UCSD-AML1 (cell line): ENCODE data around the gene FER1L5.
"Not testable (repeated sequence)": the region's sequence is repeated elsewhere in the genome, so short reads cannot be mapped to it uniquely, and the experiment has no call there.

Experiments
- DNase-seq: peaks from one replicate; lab custom pipeline; 2025; ENCODE audit not compliant: unreplicated experiment; lab: John Stamatoyannopoulos, UW

FER1L5 gene

DNA sequence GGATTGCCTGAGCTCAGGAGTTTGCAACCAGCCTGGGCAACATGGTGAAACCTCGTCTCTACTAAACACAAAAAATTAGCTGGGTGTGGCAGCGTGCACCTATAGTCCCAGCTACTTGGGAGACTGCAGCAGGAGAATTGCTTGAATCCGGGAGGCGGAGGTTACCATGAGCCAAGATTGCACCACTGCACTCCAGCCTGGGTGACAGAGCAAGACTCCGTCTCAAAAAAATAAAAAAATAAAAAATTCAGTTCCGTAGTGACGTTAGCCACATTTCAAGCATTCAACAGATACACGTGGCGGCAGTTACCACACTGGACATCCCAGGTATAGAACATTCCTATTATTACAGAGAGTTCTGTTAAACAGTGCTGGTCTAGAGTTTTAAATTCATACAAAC is 8.9 kb upstream of the FER1L5 start:
- DNase-seq: no peak

GRCh38 chr2:96636551-96637171 is 5.9 kb upstream of the FER1L5 start:
- DNase-seq: no peak

DNA sequence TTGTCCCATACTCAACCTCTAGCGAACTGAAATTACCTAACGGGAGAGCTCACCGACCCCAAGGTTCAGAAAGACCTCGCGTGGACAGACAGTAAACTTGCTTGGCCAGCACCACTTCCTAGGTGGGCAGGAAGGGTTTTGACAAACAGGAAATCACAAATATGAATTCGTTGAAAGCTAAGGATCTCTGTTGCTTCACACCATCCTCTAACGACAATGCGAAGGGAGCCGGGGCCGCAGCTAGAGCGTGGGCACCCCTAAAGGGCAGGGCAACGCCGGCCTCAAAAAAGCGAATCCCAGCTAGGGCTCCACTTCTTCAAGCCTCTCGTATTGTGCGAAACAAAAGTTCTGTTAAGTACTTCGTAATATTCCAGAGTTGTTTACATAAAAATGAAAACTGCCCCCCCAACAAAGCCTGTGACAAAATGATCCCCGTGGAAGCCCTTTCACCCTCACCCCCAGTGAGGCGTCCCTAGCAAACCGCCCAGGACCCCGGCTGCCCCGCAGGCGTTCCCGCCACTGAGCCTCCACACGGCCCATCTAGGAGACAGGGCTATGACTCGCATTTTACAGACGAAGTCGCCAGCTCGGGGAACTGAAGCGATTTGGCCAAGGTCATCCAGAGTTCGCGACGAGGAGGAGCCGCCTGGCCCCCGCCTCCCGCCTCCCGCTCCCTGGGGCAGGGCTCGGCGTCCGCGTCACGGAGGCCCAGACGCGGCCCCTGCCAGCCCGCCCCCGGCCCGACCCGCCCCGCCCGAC is 5.0 kb upstream of the FER1L5 start:
- peak; percentile 86 for DNase-seq

DNA sequence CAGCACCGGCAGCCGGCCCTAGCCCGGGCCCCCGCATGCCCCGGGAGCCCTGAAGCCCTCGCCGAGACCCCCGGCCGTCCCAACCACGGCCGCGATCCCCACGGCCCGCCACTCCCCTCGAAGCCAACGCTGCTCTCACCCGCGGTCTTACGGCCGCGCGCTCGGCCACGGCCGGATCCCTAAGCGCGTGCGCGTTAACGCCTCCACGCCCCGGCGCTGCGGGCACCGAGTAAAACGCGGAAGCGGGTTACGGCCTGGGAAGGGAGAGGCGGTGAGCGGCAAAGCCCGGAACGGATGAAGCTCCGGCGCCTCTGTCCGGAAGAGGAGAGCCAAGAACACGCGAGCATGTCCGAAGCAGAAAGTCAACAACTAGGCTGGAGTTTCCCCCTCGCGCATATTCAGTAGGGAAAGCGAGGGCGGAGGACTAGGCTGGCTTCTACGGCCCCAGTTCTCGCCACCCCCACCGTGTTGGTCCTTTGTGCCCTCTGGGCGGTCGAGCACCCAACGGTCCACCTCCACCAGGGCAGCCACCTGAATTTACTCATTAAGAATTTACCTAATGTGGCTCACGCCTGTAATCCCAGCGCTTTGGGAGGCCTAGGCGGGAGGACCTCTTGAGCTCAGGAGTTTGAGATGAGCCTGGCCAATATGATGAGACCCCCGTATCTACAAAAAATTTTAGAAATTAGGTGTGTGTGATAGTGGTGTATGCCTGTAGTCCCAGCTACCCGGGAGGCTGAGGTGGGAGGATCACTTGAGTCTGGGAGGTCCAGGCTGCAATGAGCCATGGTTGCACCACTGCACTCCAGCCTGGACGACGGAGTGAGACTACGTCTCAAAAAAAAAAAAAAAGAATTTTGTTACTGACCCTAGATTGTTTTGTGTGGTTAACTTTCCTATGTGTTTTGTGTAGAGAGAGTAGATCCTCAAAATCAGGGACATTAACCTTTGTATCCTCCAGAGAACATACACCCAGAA is 4.1 kb upstream of the FER1L5 start, which contains the start of gene KANSL3:
TSS of gene KANSL3 (minus strand) at position 169 of the 978 bp plus-strand sequence. CDS start 1,177 bp downstream, outside the sequence.
- DNase-seq: peak; percentile 93

GRCh38 chr2:96647681-96648080 is 5.1 kb downstream of the FER1L5 start:
- no peak for DNase-seq

DNA sequence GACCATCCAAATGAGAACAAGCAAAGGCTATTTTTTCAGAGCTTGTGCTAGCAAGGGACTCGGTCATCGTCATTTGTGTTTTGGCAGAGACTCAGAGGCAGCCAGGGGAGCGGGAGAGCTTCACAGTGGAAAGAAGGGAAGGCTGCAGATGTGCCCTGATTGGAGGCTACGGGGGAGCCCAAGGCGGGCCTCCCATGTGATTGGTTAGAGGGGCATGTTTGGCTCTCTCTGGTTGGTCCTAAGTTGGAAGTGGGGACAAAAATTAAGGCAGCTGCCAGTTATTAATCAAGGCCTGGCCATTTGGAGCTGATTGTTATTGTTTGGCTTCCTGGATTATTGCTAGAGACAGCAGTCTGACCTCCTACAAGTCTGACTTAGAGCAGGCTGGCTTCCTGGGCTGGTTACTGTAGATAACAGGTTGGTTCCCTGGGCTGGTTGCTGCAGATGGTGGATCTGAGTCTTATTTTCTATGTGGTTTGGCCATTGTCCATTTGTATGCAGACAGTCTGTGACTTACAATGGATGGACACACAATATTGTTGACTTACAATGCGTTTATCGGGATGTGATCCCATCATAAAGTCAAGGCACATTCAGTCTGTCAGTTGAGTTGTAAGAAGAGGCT is 5.9 kb downstream of the FER1L5 start:
- no peak for DNase-seq

GRCh38 chr2:96649342-96649741 is 6.8 kb downstream of the FER1L5 start:
- no peak for DNase-seq

DNA sequence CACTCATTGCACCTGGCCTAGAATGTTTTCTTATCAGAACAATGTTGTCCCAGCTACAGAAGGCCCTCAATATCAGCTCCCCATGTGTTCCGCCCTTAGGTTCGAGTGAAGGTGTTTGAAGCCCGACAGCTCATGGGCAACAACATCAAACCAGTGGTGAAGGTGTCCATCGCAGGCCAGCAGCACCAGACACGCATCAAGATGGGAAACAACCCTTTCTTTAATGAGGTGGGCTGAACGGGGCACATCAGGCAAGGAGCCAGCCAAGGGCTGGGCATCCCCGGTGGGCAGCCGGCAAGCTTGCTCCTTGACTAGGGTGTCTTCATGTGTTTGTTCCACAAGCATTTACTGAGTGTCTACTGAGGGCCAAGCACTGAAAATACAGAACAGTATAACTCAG is 9.2 kb downstream of the FER1L5 start:
- no peak for DNase-seq

- not testable (repeated sequence) for DNase-seq
Observed at GRCh38 chr2:96654791-96655190, 12.2 kb downstream of the FER1L5 start.

GRCh38 chr2:96655526-96655925 is 13.0 kb downstream of the FER1L5 start:
- DNase-seq: no peak

DNA sequence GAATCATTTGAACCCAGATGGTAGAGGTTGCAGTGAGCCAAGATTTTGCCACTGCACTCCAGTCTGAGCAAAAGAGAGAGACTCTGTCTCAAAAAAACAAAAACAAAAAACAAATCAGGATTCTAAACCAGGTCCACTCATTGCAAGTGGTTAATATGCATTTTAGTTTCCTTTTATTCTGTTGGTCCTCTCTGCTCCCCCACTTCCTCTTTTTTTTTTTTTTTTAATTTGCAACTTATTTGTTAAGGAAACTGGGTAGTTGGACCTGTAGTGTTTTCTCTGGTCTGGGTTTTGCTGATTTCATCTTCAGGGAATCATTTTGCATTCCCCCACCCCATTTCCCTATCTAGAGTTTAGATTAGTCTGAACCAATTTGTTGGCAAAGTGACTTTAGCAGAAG is 14.0 kb downstream of the FER1L5 start:
- DNase-seq: no peak

DNA sequence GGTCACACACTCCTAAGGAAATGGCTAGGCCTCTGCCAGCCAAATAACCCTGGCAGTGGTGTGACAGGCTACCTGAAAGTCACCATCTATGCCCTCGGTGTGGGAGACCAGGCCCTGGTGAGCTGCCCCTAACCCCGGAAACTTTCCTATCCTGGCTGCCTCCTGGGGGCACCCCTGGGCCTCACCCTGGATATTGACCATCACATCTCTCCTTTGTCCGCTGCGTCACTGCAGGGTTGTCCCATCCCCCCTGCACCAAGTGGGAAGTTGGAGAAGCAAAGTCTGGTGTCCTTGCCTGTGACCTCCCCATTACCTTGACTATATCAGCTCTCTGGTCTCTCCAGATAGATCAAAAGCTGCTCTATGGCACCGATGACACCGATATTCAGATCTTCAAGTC is 18.8 kb downstream of the FER1L5 start:
- no peak for DNase-seq

DNA sequence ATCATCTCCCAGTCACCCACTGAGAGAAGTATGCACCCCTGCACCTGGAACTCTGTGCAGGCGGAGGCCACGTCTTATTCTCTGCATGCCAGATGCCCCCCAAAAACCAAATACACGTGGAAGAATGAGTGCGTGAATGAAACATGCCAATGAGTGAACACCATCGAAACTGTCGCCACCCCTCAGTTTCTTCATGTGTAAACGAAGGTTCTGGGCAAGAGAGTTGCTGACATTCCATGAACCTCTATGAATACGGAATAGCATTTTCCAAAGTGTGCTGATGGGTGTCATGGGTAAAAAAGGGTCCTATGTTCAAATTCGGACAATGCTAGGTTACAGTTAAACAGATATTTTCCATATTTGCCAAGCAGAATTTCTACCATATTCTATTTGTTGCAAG is 19.8 kb downstream of the FER1L5 start:
- DNase-seq: no peak

- no peak for DNase-seq
Observed at GRCh38 chr2:96663177-96663576, 20.6 kb downstream of the FER1L5 start.

GRCh38 chr2:96663829-96664228 is 21.3 kb downstream of the FER1L5 start:
- no peak for DNase-seq

DNA sequence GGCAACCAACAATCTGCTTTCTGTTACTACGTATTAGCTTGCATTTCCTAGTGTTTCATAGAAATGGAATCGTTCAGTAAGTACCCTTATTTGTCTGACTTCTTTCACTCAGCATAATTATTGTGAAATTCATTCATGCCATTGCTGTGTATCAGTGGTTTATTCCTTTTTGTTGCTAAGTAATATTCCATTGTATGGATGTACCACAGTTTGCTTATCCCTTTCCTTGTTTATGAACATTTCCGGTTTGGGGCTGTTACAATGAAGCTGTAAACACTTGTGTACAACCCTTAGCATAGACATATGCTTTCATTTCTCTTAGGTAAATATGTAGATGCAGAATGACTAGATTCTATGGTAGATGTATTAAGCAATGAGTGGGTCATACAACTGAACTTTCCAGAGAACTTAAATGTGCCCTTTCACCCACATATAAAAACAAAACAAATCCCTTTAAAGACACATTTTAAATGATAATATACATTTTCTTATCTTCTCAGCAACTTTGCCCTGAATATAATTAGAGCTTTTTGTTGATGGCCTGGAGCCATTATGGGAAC is 21.9 kb downstream of the FER1L5 start:
- DNase-seq: no peak

DNA sequence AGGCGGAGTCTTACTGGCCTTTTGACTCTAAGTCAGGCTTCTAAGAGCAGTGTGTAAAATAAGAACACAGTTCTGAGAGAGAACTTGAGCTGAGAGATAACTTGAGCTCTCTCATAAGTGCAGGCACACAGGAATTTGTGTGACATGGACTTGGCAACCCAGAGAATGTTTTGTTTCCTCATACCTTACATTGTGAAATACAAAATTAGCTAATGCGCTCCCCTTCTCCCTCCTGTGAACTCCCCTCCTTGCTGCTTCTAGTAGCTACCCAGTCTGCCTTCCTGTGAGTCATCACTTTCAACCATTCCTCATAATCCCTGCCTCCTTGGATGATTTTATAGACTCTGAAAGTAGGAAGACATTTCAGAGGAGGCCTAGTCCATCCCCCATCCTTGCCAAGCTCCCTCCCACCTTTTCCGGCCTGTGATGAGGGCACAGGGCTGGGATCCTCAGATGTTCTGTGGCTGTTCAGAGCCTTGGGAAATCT is 22.6 kb downstream of the FER1L5 start:
- no peak for DNase-seq

DNA sequence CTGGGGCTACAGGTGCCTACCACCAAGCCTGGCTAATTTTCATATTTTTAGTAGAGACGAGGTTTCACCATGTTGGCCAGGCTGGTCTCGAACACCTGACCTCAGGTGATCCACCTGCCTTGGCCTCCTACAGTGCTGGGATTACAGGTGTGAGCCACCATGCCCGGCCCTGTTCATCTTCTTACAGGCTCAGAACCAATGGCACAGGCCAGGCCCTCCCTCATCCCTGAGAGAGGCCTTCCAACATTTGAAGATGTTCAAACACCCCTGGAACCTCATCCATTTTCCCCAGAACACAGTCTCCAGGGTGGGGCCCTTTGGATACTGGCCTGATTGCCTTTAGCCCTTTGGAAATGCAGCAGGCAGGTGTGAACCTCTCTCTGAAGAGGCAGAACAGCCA is 23.2 kb downstream of the FER1L5 start:
- not testable (repeated sequence) for DNase-seq

GRCh38 chr2:96668771-96669170 is 26.2 kb downstream of the FER1L5 start:
- DNase-seq: no peak

GRCh38 chr2:96669539-96670215 is 27.1 kb downstream of the FER1L5 start:
- DNase-seq: no peak
